B cell (primary cell): ENCODE measurements around the gene C2orf42. TPM values are rescaled to one million over a fixed set of nuclear protein-coding genes. Genes with fewer than 3 reads are reported as not detected.

Source experiments
- ATAC-seq: fragments of 200-7000 bp; cut with Tn5 transposase; one replicate; pipeline ENCODE4 v1.10.0; 2021; ENCODE audit warnings: low read depth, mild to moderate bottlenecking, moderate number of reproducible peaks, moderate library complexity
- CTCF ChIA-PET: fragments of 350-600 bp; sonication (Branson Sonifier 250); formaldehyde crosslinking; loops from one replicate; lab custom pipeline; 2021; ENCODE audit warnings: antibody characterized with exemption, inconsistent platforms; lab: Charles Lee
- POLR2A ChIA-PET: fragments of 350-600 bp; sonication (Branson Sonifier 250); formaldehyde crosslinking; loops from one replicate; lab custom pipeline; 2021; ENCODE audit warnings: antibody characterized with exemption; lab: Charles Lee
- DNase-seq: peaks from one replicate; pipeline ENCODE4 v3.0.0; 2013
- H2AFZ ChIP-seq: 2 replicates; pipeline ENCODE4 v1.6.1; 2012; ENCODE audit warnings: mild to moderate bottlenecking, low read depth, low read length; ENCODE audit not compliant: insufficient read depth, poor library complexity, severe bottlenecking
- H3K27ac ChIP-seq, 2 donors: 1 replicate in 1 of 2; 2 replicates in 1 of 2; pipeline ENCODE4 v1.5.1; 2012 to 2013; ENCODE audit warnings: low read length in 2 of 2, mild to moderate bottlenecking in 2 of 2, moderate library complexity in 1 of 2
- H3K27me3 ChIP-seq, 4 experiments: fragments of 200-600 bp in 1 of 4; sonication (generic) in 1 of 4; replicated peaks in 1 of 4; 1 replicate in 2 of 4; 2 replicates in 2 of 4; pipeline versions ENCODE4 v1.6.1 to v1.7.0; 2013 to 2016; ENCODE audit warnings: low read length in 3 of 4, mild to moderate bottlenecking in 2 of 4, mixed read lengths in 1 of 4, moderate library complexity in 1 of 4; ENCODE audit not compliant: insufficient read depth in 4 of 4, control insufficient read depth in 3 of 4; ENCODE audit errors: control extremely low read depth in 1 of 4
- H3K36me3 ChIP-seq, 2 experiments: replicated peaks in 1 of 2; 1 replicate in 1 of 2; 2 replicates in 1 of 2; pipeline versions ENCODE4 v1.6.1 to v1.7.1; 2013; ENCODE audit warnings: low read length in 1 of 2; ENCODE audit not compliant: insufficient read depth in 2 of 2, control insufficient read depth in 1 of 2; ENCODE audit errors: control extremely low read depth in 1 of 2, extremely low read depth in 1 of 2
- H3K4me1 ChIP-seq, 2 donors: fragments of 200-600 bp in 1 of 2; sonication (generic) in 1 of 2; 1 replicate in 1 of 2; 2 replicates in 1 of 2; pipeline versions ENCODE4 v1.5.1 to v1.6.1; 2013 to 2017; ENCODE audit warnings: low read length in 2 of 2; ENCODE audit not compliant: control insufficient read depth in 2 of 2, insufficient read depth in 2 of 2
- H3K4me2 ChIP-seq: replicated peaks from 2 replicates; pipeline ENCODE3; 2012; ENCODE audit warnings: mild to moderate bottlenecking, low read depth, low read length; ENCODE audit not compliant: poor library complexity, severe bottlenecking
- H3K4me3 ChIP-seq, 5 experiments: fragments of 200-600 bp in 1 of 5; sonication (generic) in 1 of 5; 1 replicate in 3 of 5; 2 replicates in 2 of 5; pipeline versions ENCODE4 v1.5.1 to v1.7.0; 2011 to 2016; ENCODE audit warnings: low read length in 4 of 5, mild to moderate bottlenecking in 4 of 5, low read depth in 2 of 5, control low read depth in 1 of 5, moderate library complexity in 1 of 5; ENCODE audit not compliant: insufficient read depth in 1 of 5; ENCODE audit errors: control extremely low read depth in 1 of 5, extremely low read depth in 1 of 5
- H3K79me2 ChIP-seq: fragments of 200-600 bp; sonication (generic); one replicate; pipeline ENCODE4 v1.6.0; 2016; ENCODE audit warnings: low read length; ENCODE audit not compliant: control insufficient read depth, insufficient read depth
- H3K9ac ChIP-seq: fragments of 200-600 bp; sonication (generic); 2 replicates; pipeline ENCODE4 v1.6.1; 2017; ENCODE audit warnings: mild to moderate bottlenecking, low read length, moderate library complexity
- H3K9me3 ChIP-seq, 3 donors: one replicate each; pipeline versions ENCODE4 v1.6.1 to v1.7.1; 2013; ENCODE audit warnings: low read length in 2 of 3; ENCODE audit not compliant: control insufficient read depth in 2 of 3, insufficient read depth in 1 of 3; ENCODE audit errors: control extremely low read depth in 1 of 3
- H4K20me1 ChIP-seq: 2 replicates; pipeline ENCODE4 v1.6.0; 2012; ENCODE audit warnings: mild to moderate bottlenecking, low read length; ENCODE audit not compliant: insufficient read depth, control insufficient read depth, poor library complexity, severe bottlenecking
- H3K27ac Mint-ChIP-seq: one replicate; pipeline ENCODE4 v1.8.0; 2021; ENCODE audit warnings: mixed read lengths
- H3K27me3 Mint-ChIP-seq: one replicate; pipeline ENCODE4 v1.8.0; 2021; ENCODE audit warnings: mixed read lengths
- H3K4me1 Mint-ChIP-seq: one replicate; pipeline ENCODE4 v1.8.0; 2021; ENCODE audit warnings: mixed read lengths
- H3K4me3 Mint-ChIP-seq: one replicate; pipeline ENCODE4 v1.8.0; 2021; ENCODE audit warnings: mixed read lengths
- H3K9me3 Mint-ChIP-seq: one replicate; pipeline ENCODE4 v1.8.0; 2022; ENCODE audit warnings: mixed read lengths; ENCODE audit not compliant: insufficient read depth
- EZH2 ChIP-seq: IDR thresholded peaks from 2 replicates; pipeline ENCODE4 v1.6.1; 2012; ENCODE audit warnings: borderline replicate concordance, low read depth, mild to moderate bottlenecking, moderate library complexity, low read length; ENCODE audit not compliant: insufficient read depth, poor library complexity, severe bottlenecking
- WGBS: methylation state at CpG from one replicate; pipeline ENCODE4 v1.1.5; 2013; ENCODE audit warnings: missing lambda C conversion rate; ENCODE audit not compliant: insufficient coverage; 5-methylcytosine and 5-hydroxymethylcytosine counted together
- intact Hi-C: fragments of 100-400 bp; cut with micrococcal nuclease; formaldehyde crosslinking; loops from one replicate; pipeline ENCODE4 v1.10.0; 2022
- polyA plus RNA-seq: library from polyadenylated mRNA; depleted of rRNA; stranded (reverse); fragments of >200 nt; gene quantifications from 2 replicates; pipeline ENCODE4 v1.2.3, GENCODE V29; 2012
- total RNA-seq, 2 donors: library from RNA; stranded (reverse); fragments of 120-200 nt in 1 of 2; gene quantifications; 1 replicate in 1 of 2; 2 replicates in 1 of 2; pipeline versions ENCODE4 v1.2.3 to v1.2.4, GENCODE V29; 2013 to 2022
- TF ChIP-seq, protein P1 (sequence below): fragments of 200-600 bp; IDR thresholded peaks from one replicate; pipeline ENCODE4 v1.8.0; 2022; ENCODE audit warnings: antibody characterized with exemption, mild to moderate bottlenecking

C2orf42 gene
- total and polyA plus RNA-seq, 2 donors (not counting 1 experiment from before 2014, with no cell fraction given): 13.0 to 42.9 TPM

DNA sequence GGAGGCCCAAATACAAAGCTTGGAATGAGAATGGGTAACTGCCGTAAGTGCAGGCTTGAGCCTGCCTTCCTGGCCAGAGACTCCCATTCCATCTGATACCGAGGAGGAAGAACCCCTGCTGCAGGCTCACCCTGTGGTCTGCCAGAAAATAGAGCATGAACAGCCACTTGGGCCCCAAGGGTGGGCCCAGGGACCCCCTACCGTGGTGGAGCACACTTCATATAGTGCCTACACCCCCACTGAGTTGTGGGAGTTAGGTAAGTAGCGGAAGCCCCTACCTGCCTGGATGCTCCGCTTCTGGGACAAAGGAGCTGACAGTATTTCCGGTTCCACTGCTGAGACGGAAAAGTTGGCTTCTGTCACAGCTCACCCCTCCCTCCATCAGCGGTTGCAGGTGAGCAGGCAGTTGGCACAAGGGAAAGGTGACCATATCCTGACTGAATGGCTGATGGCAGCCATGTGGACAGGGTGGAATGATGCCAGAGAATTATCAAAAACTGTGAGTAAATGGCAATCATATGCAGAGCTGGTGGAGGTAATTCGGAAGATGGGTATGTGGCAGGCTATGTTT is 11.5 kb upstream of the C2orf42 start:
- no peaks in the 10 kb centered on the region for H3K27me3 Mint-ChIP-seq
- no peaks in the 10 kb centered on the region for H3K4me1 Mint-ChIP-seq
- ChIA-PET POLR2A (no interaction called here), CTCF (no interaction called here)
- DNase-seq: no peak
- Histone ChIP-seq H3K36me3 (no peaks in the 10 kb centered on the region), H3K27ac (no peak overlapping the region), H3K79me2 (no peaks in the 10 kb centered on the region), H4K20me1 (no peaks in the 10 kb centered on the region), H3K9ac (no peak overlapping the region), H2AFZ (no peak overlapping the region), H3K27me3 (no peaks in the 10 kb centered on the region), H3K4me1 (no peaks in the 10 kb centered on the region), H3K4me2 (no peak overlapping the region), H3K9me3 (no peaks in the 10 kb centered on the region), H3K4me3 (no peak overlapping the region)
- intact Hi-C loops: no loop called here
- 93% methylated on average over 6 of the region's 9 CpGs for WGBS
- no peak overlapping the region for H3K4me3 Mint-ChIP-seq
- H3K9me3 Mint-ChIP-seq: no peaks in the 10 kb centered on the region
- ATAC-seq: no peak
- TF ChIP-seq, protein P1, sequence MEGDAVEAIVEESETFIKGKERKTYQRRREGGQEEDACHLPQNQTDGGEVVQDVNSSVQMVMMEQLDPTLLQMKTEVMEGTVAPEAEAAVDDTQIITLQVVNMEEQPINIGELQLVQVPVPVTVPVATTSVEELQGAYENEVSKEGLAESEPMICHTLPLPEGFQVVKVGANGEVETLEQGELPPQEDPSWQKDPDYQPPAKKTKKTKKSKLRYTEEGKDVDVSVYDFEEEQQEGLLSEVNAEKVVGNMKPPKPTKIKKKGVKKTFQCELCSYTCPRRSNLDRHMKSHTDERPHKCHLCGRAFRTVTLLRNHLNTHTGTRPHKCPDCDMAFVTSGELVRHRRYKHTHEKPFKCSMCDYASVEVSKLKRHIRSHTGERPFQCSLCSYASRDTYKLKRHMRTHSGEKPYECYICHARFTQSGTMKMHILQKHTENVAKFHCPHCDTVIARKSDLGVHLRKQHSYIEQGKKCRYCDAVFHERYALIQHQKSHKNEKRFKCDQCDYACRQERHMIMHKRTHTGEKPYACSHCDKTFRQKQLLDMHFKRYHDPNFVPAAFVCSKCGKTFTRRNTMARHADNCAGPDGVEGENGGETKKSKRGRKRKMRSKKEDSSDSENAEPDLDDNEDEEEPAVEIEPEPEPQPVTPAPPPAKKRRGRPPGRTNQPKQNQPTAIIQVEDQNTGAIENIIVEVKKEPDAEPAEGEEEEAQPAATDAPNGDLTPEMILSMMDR: no peak
- TF ChIP-seq EZH2: no peak
- H3K27ac Mint-ChIP-seq: no peak overlapping the region

DNA sequence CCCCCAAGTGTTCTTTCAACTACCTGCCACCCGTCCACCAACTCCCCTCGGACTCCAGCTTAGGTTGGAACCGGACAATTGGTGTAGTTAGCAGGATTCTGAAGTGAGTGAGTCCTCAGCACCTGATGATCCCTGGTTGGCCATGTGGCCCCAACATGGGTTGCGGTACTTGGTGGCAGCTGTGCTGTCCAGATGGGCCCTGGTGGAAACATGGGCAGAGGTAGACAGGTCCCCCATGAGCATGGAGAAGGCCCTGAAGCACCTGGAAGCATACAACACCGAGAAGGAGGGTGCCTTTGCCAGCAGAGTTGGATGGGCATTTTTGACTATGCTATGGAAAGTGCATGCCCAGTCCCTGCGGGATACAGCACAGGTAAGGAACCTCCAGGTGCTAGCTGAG is 11.0 kb upstream of the C2orf42 start:
- no peaks in the 10 kb centered on the region for H3K27me3 ChIP-seq
- no peaks in the 10 kb centered on the region for H3K9me3 Mint-ChIP-seq
- intact Hi-C loops: no loop called here
- POLR2A ChIA-PET: no interaction called here
- DNase-seq (no peak), ATAC-seq (no peak)
- no peak overlapping the region for H3K27ac ChIP-seq
- no peak overlapping the region for H3K4me3 Mint-ChIP-seq
- H3K9ac ChIP-seq: no peak overlapping the region
- H3K27me3 Mint-ChIP-seq: no peaks in the 10 kb centered on the region
- H3K27ac Mint-ChIP-seq: no peak overlapping the region
- H3K36me3 ChIP-seq: no peaks in the 10 kb centered on the region
- H3K4me3 ChIP-seq: no peak overlapping the region
- no peak overlapping the region for H3K4me2 ChIP-seq
- TF ChIP-seq, protein P1: no peak
- no peak for TF ChIP-seq EZH2
- no peaks in the 10 kb centered on the region for H4K20me1 ChIP-seq
- CTCF ChIA-PET: no interaction called here
- H3K9me3 ChIP-seq: no peaks in the 10 kb centered on the region
- H3K79me2 ChIP-seq: no peaks in the 10 kb centered on the region
- 100% methylated on average over 4 of the region's 6 CpGs for WGBS
- no peaks in the 10 kb centered on the region for H3K4me1 ChIP-seq
- H3K4me1 Mint-ChIP-seq: no peaks in the 10 kb centered on the region
- no peak overlapping the region for H2AFZ ChIP-seq
